B cell (primary cell): ENCODE results near the gene MMP3.

ENCODE experiments used
- EZH2 ChIP-seq: IDR thresholded peaks from 2 replicates; pipeline ENCODE4 v1.6.1; 2012; ENCODE audit warnings: borderline replicate concordance, low read depth, mild to moderate bottlenecking, moderate library complexity, low read length; ENCODE audit not compliant: insufficient read depth, poor library complexity, severe bottlenecking
- TF ChIP-seq, protein P1 (sequence below): fragments of 200-600 bp; IDR thresholded peaks from one replicate; pipeline ENCODE4 v1.8.0; 2022; ENCODE audit warnings: antibody characterized with exemption, mild to moderate bottlenecking

DNA sequence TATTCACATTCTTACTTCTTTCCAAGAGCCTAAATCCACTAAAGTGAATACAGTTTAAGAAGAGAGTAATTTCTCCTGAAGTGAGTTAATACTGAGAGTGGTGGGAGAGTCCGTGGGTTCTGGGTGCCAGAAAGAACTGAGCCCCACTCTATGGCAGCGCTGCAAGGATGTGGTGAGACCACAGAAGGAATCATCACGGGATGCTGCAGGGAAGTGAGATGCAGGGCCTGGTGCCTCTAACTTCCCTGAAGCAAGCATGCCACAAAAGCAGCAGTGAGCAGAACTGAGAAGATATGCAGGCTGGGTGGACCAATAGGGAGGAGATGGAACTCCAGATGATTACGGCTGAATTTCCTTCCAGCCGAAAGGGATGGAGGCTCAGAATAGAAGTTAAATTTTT, 36.4 kb upstream of the MMP3 start:
- TF ChIP-seq, protein P1, sequence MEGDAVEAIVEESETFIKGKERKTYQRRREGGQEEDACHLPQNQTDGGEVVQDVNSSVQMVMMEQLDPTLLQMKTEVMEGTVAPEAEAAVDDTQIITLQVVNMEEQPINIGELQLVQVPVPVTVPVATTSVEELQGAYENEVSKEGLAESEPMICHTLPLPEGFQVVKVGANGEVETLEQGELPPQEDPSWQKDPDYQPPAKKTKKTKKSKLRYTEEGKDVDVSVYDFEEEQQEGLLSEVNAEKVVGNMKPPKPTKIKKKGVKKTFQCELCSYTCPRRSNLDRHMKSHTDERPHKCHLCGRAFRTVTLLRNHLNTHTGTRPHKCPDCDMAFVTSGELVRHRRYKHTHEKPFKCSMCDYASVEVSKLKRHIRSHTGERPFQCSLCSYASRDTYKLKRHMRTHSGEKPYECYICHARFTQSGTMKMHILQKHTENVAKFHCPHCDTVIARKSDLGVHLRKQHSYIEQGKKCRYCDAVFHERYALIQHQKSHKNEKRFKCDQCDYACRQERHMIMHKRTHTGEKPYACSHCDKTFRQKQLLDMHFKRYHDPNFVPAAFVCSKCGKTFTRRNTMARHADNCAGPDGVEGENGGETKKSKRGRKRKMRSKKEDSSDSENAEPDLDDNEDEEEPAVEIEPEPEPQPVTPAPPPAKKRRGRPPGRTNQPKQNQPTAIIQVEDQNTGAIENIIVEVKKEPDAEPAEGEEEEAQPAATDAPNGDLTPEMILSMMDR = no peak
- TF ChIP-seq EZH2 = no peak
